Measurements from ENCODE around the gene OSBP2.

- no peak for TF ChIP-seq CTCF (IDR thresholded peaks at IDR 0.05; ENCODE audit: low read depth, low read length)
- no peak for TF ChIP-seq EZH2phosphoT487 (IDR thresholded peaks at IDR 0.05; ENCODE audit: low read depth)
Measured at GRCh38 chr22:30778261-30778660, 83.6 kb downstream of the OSBP2 start.

All from OCI-LY3 (cell line).